ENCODE data around the gene CDK3.

CDK3 gene

DNA sequence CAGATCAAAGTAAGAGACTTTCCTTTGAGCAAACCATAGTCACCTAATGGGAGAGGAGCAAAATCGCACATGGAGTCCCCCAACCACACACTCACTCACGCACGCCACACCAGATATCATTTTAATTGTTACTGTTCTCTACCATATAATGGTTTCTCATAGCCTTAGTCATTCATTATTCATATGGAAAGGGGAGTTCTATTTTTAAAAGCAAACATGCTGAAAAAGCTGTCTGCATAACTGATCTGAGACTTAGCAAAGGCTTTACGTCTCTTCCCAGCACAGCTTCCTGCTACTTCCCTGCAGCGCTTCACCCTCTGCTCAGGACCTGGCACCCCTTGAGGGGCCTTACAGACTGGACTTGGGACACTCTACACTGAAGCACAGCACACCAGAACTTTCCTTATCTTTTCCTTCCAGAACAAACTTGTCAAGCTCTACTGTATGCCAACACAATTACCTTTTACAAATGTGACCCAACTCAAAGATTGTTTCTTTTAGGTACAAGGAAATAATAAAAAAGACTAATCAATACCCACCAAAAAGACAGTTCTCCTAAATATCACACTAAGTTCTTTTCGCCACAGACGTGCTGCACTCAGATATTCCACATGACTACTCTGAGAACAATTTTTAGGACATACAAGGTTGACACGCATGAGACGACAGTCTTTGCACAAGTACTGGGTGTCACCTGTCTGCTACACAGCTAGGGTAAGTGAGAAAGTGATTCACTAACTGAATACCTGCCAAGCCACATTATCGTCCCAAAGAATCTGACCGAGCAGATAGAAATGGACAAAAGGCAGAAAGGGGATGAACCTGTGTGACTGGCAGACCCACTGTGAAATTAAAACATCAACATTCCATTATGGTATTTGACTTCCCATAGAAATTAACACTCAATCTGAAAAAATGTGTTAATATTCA lies 50.1 kb downstream of the CDK3 start:
- TF ChIP-seq POLR2A (IDR thresholded peaks at IDR 0.05; ENCODE audit: low read length) (no peak), GATA1 (IDR thresholded peaks at IDR 0.05; ENCODE audit: low read depth, low read length) (no peak)
- DNase-seq: no peak

DNA sequence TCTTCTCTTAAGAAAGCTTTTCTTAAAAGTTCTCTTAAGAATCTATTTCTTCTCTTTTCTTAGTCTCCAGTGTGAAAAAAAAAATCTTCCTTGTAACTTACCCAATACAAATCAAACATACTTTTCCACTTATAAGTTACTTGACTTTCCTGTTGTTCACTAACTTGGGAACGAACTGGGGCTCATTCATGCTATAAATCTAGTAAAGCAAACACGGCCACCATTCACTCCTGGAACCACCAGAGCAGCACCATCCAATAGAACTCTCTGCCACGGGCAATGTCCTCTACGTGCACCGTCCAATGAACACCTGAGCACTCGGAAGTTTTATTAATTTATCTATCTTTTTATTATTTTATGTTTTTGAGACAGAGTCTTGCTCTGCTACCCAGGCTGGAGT lies 50.9 kb downstream of the CDK3 start:
- DNase-seq: no peak
- TF ChIP-seq GATA1 (IDR thresholded peaks at IDR 0.05; ENCODE audit: low read depth, low read length) (no peak), POLR2A (IDR thresholded peaks at IDR 0.05; ENCODE audit: low read length) (no peak)

DNA sequence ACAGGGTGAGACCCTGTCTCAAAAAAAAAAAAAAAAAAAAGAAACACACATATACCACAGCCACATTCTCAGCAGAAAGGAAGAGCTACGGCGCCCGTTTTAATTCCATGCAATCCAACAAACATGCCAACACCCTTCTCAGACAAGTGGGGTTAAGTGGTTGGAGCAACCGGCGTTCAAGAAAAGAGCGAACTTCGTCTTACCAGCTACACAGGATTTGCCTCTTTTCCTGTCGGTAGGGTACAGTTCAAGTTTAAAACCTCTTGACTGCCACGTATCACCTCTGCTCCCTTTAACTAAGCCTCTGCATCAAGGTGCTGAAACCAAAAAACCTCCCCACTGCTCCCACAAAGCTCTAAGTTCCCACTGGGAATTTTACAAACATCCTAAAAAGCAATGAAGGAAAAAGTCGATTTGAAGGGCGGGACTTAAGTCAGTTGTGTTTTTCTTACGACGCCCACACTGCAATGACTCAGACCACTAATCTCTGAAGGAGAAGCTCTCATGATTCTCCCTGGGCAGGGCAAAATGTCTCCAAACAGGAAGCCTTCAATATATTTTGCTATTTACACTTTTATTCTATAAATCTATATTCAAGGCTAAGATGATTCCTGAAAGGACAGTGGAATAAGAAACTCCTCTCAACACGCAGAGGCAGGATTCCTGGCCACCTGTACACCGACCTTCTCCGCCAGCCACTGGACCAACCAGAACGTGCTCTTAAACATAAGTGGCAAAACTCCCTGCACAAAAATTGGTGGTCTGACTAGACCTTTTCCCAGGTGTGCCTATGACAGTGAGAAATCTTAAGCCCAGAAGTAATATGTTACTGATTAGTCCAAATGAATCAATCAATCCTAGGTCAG lies 52.8 kb downstream of the CDK3 start:
- TF ChIP-seq GATA1 (IDR thresholded peaks at IDR 0.05; ENCODE audit: low read depth, low read length): no peak
- TF ChIP-seq POLR2A (IDR thresholded peaks at IDR 0.05; ENCODE audit: low read length): no peak
- DNase-seq: peak; percentile 49 to 74

DNA sequence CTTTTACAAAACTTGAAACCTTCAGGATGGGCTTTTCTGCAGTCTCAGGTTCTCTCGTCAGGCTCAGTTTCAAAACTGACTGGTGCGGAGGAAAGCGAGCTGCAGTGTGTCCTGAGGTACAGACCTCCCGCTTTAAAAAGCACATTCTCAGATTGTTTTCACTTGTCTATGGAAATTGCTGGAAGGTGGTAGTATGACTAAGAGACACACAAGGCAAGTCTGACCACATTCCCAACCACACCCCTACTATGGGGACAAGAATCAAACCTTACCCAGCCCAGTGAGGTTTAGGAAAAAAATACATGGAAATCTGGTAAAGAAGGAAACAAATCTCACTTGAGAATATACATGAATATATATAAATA lies 53.4 kb downstream of the CDK3 start:
- no peak for TF ChIP-seq POLR2A (IDR thresholded peaks at IDR 0.05; ENCODE audit: low read length)
- no peak for TF ChIP-seq GATA1 (IDR thresholded peaks at IDR 0.05; ENCODE audit: low read depth, low read length)
- DNase-seq: no peak

Data from erythroblast (primary cell).